Gastroesophageal sphincter (tissue), 3 donors: Measurements from ENCODE around the gene NCKAP5.

Source experiments
- CTCF ChIP-seq, 4 experiments: fragments of 200-600 bp in 2 of 4; fragments of 450-650 bp in 2 of 4; sonication (generic) in 1 of 4; IDR thresholded peaks; one replicate each; pipeline ENCODE4 v1.5.1; 2017 to 2019; ENCODE audit warnings: antibody characterized with exemption in 4 of 4, mild to moderate bottlenecking in 2 of 4, moderate library complexity in 2 of 4
- POLR2AphosphoS5 ChIP-seq: sonication (generic); formaldehyde crosslinking; IDR thresholded peaks from one replicate; pipeline ENCODE4 v1.6.1; 2017; ENCODE audit warnings: antibody characterized with exemption

GRCh38 chr2:132813422-132813821 is 754.8 kb downstream of the NCKAP5 start:
- TF ChIP-seq CTCF (IDR thresholded peaks at IDR 0.05), result no peak
- TF ChIP-seq POLR2AphosphoS5, result no peak
